AG10803 (cell line): ENCODE data around the gene MOBP.

ENCODE experiments used
- DNase-seq: peaks from one replicate; pipeline ENCODE4 v3.0.0; 2010; ENCODE audit warnings: low read depth
- H3K4me3 ChIP-seq: 2 replicates; pipeline ENCODE4 v1.5.1; 2011; ENCODE audit warnings: mild to moderate bottlenecking, low read length, control low read depth
- CTCF ChIP-seq: conservative IDR thresholded peaks from 2 replicates; pipeline ENCODE4 v1.5.1; 2011; ENCODE audit warnings: mild to moderate bottlenecking, low read length, control low read depth, inconsistent platforms

The MOBP gene

GRCh38 chr3:39466988-39467387 lies 492 bp upstream of the MOBP start:
- H3K4me3 ChIP-seq: no peak overlapping the region
- no peak for TF ChIP-seq CTCF
- no peak for DNase-seq

- no peak overlapping the region for H3K4me3 ChIP-seq
- no peak for TF ChIP-seq CTCF
- DNase-seq: no peak
Measured at GRCh38 chr3:39468108-39468436, 592 bp downstream of the MOBP start.

GRCh38 chr3:39469258-39469657 lies 1.8 kb downstream of the MOBP start:
- no peak overlapping the region for H3K4me3 ChIP-seq
- no peak for DNase-seq
- TF ChIP-seq CTCF: no peak

- no peak for TF ChIP-seq CTCF
- DNase-seq: no peak
- H3K4me3 ChIP-seq: no peak overlapping the region
Measured at GRCh38 chr3:39469945-39470344, 2.5 kb downstream of the MOBP start.

DNA sequence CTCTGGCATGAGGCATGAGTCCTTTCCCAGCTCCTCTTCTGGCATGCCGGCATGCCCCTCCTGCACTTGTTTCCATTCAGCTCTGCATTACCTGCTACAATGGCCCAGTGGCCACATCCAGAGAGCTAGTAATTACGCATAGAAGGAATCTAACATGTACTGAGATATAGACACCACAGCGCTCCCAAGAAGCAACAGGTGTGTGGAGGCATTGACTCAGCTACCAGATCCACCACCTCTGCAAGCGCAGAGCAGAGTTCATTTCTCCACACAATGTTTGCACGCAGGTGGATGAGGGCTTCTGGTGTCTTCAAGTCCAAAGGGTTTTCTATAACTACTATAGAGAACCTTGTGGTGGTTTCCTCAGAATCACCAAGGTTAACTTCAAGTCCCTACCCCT lies 4.2 kb downstream of the MOBP start:
- H3K4me3 ChIP-seq: no peak overlapping the region
- TF ChIP-seq CTCF: no peak
- DNase-seq: no peak

GRCh38 chr3:39473452-39474125 lies 6.1 kb downstream of the MOBP start:
- H3K4me3 ChIP-seq: no peak overlapping the region
- TF ChIP-seq CTCF: no peak
- DNase-seq: no peak

- H3K4me3 ChIP-seq: no peak overlapping the region
- no peak for TF ChIP-seq CTCF
- no peak for DNase-seq
Measured at GRCh38 chr3:39474126-39474515, 6.6 kb downstream of the MOBP start.
